Medulla oblongata (tissue), 1 donor: ENCODE data around the gene CSH2.

Source experiments
- DNase-seq: peaks from one replicate; pipeline ENCODE4 v3.0.0-alpha.2; 2015; ENCODE audit errors: extremely low spot score

Gene CSH2

DNA sequence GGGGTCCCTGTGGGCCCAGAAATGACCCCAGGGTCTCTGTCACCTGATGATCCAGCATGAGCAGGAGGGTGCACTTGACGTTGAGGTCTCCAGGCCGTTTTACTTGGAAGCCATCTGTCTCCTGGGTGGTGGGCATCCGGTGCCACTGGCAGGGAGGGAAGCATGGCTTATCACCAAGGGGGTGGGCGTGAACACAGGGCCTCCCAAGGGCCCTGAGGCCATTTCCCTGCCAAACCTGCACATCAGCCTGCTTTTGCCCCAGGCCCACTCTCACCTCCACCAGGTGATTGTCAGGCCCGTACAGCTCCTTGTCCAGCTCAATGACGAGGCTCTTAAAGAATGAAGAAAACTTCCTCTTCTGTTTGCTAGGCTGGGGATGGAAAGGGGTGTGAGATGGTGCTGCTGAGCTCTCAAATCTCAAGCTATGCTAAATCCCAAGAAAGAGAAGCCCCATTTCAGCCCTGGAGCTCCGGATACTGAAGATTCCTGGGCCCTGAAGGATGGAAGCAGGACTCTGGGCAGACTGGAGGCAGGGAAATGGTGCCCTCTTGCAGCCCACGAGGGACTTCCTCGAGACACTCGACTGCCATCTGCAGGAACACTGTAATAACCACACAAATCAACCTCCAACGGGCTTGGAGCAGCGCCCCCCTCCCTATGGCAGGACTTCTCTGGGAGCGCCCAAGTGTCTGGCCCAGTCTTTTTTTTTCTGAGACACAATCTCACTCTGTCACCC, 38.9 kb downstream of the CSH2 start:
- peak; percentile 86 for DNase-seq

DNA sequence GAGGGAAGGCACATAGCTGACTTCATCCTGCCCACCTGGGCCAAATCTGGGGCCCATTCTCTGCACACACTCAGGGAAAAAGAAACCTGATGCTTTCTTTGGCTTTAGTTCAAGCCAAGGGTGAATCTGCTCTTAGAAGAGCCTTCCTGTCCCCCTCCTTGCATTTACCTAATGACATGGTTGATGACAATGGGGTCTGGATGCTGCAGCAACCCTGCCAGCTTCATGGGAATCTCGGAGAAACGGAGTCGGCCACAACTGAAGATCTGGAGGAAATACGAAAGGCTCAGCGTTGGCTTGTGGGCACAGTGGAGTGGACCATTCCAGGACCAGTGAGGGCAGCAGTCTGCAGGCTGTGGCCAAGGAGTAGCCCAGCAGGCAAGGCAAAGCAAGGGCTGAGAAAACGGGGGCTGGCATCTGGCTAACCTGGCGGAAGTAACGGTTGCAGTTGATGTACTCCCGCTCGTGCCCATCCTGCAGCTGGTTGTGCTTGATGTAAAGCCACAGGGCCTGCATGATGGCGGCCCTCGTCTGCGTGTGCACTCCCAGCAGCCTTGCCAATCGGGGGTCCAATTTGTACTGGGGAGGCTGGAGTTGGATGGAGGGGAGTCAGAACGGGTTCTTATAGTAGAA, 39.6 kb downstream of the CSH2 start:
- DNase-seq, result no peak

GRCh38 chr17:63833026-63833740, 40.3 kb downstream of the CSH2 start:
- no peak for DNase-seq

- no peak for DNase-seq
Measured at GRCh38 chr17:63832455-63832854, 41.0 kb downstream of the CSH2 start.

GRCh38 chr17:63832014-63832413, 41.5 kb downstream of the CSH2 start:
- DNase-seq, result no peak

GRCh38 chr17:63831505-63831904, 42.0 kb downstream of the CSH2 start:
- no peak for DNase-seq

DNA sequence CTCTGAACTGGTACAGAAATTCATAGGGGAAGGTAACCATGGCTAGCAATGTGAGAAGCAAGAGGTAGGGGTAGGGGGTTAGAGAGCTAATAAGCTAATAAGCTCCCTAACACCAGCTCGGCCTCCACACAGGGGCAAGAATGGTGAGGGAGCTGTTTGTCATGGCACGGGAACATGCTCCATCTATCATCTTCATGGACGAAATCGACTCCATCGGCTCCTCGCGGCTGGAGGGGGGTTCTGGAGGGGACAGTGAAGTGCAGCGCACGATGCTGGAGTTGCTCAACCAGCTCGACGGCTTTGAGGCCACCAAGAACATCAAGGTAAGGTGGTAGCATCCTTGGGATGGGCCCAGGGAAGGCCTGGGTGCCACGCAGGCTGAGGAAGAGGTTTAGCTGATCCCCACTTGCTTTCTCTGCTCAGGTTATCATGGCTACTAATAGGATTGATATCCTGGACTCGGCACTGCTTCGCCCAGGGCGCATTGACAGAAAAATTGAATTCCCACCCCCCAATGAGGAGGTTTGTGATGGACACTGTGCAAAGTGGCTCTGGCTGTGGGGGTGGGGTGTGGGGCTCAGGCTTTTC, 42.5 kb downstream of the CSH2 start:
- no peak for DNase-seq

- no peak for DNase-seq
Measured at GRCh38 chr17:63830278-63830677, 43.2 kb downstream of the CSH2 start.

DNA sequence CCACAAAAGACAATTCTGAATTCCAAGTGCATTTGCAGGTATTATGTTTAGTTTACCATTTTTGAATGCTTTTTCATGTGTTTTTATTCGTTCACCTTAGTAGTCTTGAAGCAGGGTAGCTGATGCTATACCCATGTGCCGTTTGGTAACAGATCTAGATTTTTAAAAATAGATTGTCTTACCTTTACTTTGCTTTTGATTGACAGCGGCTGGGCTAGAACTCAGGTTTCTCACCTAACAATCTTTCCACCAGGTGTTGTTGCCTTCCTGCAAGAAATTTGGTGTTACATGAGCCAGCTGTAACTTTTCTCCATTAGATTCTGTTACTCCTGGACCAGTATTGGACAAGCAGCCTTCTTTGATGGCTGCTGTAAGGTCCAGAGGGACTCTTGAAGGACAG, 44.5 kb downstream of the CSH2 start:
- DNase-seq, result no peak

DNA sequence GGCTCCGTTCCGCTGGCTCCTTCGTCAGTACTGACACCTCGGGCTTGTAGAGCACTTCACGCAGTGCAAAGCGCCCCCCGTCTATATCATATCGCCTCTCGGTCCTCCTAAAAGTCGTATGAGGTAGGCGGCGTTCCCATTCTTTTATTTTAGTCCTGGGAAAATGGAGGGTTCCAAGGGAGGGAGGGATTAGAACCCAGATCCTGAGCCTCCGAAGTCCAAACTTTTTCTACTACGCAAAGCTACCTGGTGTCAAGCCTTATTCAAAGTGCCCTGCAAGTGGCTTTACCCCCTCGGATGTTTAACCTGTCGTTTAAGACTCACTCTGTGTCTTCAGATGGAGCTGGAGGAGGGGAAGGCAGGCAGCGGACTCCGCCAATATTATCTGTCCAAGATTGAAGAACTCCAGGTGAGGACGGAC, 45.7 kb downstream of the CSH2 start:
- DNase-seq, result no peak

DNA sequence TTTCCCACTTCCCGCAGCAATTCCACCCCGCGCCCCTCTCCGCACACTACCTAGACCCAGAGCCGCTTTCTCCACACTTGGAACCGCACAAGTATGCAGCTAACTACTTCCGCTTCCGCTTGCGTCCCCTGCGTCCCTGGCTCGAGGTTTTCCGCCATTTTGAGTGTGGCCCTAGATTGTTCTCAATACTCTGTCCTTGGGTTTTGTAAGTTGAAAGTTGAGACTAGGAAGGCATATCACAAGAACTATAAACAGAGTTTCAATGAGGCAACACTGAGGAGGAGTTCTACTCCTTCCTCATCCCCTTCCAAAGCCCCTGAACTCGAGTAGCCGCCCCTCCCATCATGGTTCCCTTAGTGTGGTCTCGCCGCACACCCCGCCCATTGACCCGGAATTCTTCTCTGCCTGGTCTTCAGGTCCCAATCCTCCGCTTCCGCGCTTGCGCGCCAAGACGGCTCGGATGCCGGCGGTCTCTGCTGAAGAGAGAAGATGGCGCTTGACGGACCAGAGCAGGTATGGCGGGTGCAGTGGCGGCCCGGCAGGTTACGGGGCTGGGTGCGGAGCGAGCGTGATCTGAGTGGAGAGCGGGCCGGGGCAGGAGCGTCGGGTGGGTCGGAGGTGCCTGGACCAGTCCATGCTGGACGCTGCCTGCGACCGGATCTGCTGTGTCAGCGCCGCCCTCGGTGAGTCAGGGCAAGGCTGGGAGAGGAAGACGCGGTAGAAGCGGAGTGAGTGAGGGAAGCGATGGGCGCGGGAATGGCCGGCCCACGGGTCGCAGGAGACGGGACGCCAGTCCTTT, 46.3 kb downstream of the CSH2 start, which contains the start of the genes FTSJ3 and PSMC5:
FTSJ3 (minus strand) TSS at position 662 of the 799 bp plus-strand sequence. CDS start 761 bp downstream, outside the sequence.
PSMC5 (plus strand) TSS at position 430 of the 799 bp plus-strand sequence; CDS start at position 490, 60 bp downstream.
- DNase-seq, result peak; percentile 99

DNA sequence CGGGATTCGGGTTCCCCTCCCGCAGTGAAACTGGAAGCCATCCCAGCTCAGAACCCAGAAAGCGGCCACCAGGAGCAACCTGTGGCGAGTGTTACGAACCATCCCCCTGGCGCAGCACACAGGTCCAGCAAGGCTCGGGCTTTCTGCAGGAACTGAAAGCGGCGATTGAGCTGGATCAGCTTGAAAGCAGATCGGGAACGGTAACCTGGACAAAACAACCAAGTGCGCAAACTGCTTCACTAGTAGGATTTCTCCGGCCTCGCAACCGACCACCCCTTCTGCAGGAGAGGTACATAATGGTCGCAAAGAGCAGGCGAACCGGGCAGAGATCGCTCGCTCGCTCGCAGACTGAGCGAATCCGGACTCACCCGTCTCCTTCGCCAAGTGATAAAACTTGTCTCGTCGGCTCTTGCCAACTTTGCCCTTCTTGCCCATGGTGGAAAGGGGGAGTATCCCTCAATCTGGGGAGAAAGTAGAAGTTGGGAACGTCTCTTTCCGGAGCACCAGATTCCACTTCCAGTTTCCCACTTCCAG, 46.9 kb downstream of the CSH2 start:
- DNase-seq, result no peak

- DNase-seq, result no peak
Measured at GRCh38 chr17:63824362-63824761, 49.1 kb downstream of the CSH2 start.

GRCh38 chr17:63823659-63824331, 49.7 kb downstream of the CSH2 start:
- no peak for DNase-seq

- no peak for DNase-seq
Measured at GRCh38 chr17:63822537-63822936, 50.9 kb downstream of the CSH2 start.
